Measurements from ENCODE around the gene S100A14. TPM values are rescaled to one million over a fixed set of nuclear protein-coding genes. Genes with fewer than 3 reads are reported as not detected.

S100A14 gene
- total and polyA plus RNA-seq, 12 donors, result 0.32 to 2.2 (median 0.88) TPM; not detected in 7

GRCh38 chr1:153655333-153655732 is 39.2 kb upstream of the S100A14 start:
- Histone ChIP-seq H3K9me3 (replicated peaks in 1 of 3) (no peaks in the 10 kb centered on the region), H3K4me3 (no peak overlapping the region), H3K4me1 (replicated peaks in 1 of 2) (peaks cover 22 to 27% of the 10 kb centered on the region in 2 donors), H3K36me3 (replicated peaks in 1 of 2) (no peaks in the 10 kb centered on the region), H3K27ac (no peak overlapping the region), H3K27me3 (no peaks in the 10 kb centered on the region)
- TF ChIP-seq POLR2A (IDR thresholded peaks at IDR 0.05) (no peak), CTCF (IDR thresholded peaks at IDR 0.05) (no peak)
- DNase-seq, result no peak
- intact Hi-C loops (cut with DNase I), result no loop called here
- WGBS, 4 donors, result 81 to 93% (median 89%) methylated on average over 3 of the region's 3 CpGs

- Histone ChIP-seq H3K27me3 (no peaks in the 10 kb centered on the region), H3K27ac (peak overlapping the region in 4 of 5 donors; percentile 72 to 76 (median 74)), H3K9me3 (replicated peaks in 1 of 3) (no peaks in the 10 kb centered on the region), H3K36me3 (replicated peaks in 1 of 2) (no peaks in the 10 kb centered on the region), H3K4me1 (replicated peaks in 1 of 2) (peaks cover 11 to 14% of the 10 kb centered on the region in 2 donors), H3K4me3 (no peak overlapping the region)
- peak in 2 of 7 donors; percentile 49 to 56 for DNase-seq
- WGBS, 4 donors, result 29 to 53% (median 45%) methylated on average over 2 to 3 of the region's 3 CpGs
- TF ChIP-seq CTCF (IDR thresholded peaks at IDR 0.05) (no peak), POLR2A (IDR thresholded peaks at IDR 0.05) (no peak)
- intact Hi-C loops (cut with DNase I), result no loop called here
Measured at GRCh38 chr1:153652805-153653500, 36.8 kb upstream of the S100A14 start.

- H3K4me3 ChIP-seq, result no peak overlapping the region
- H3K36me3 ChIP-seq (replicated peaks in 1 of 2), result no peaks in the 10 kb centered on the region
- TF ChIP-seq POLR2A (IDR thresholded peaks at IDR 0.05) (no peak), CTCF (IDR thresholded peaks at IDR 0.05) (no peak)
- H3K27me3 ChIP-seq, result no peaks in the 10 kb centered on the region
- H3K9me3 ChIP-seq (replicated peaks in 1 of 3), result no peaks in the 10 kb centered on the region
- no peak for DNase-seq
- H3K4me1 ChIP-seq (replicated peaks in 1 of 2), result peaks cover 9 to 14% of the 10 kb centered on the region in 2 donors
- intact Hi-C loops (cut with DNase I), result no loop called here
- 76 to 96% (median 87%) methylated on average over 1 of the region's 1 CpG for WGBS, 4 donors
- H3K27ac ChIP-seq, result no peak overlapping the region
Measured at GRCh38 chr1:153651771-153652170, 35.6 kb upstream of the S100A14 start.

GRCh38 chr1:153649863-153650235 is 33.7 kb upstream of the S100A14 start:
- whole genome bisulfite sequencing, 4 donors, result 79 to 88% (median 81%) methylated on average over 1 to 2 of the region's 2 CpGs
- Histone ChIP-seq H3K4me1 (replicated peaks in 1 of 2) (peaks cover 9 to 14% of the 10 kb centered on the region in 2 donors), H3K4me3 (no peak overlapping the region), H3K36me3 (replicated peaks in 1 of 2) (peaks cover 0 to 17% of the 10 kb centered on the region in 2 donors), H3K27ac (no peak overlapping the region), H3K27me3 (no peaks in the 10 kb centered on the region), H3K9me3 (replicated peaks in 1 of 3) (no peaks in the 10 kb centered on the region)
- TF ChIP-seq CTCF (IDR thresholded peaks at IDR 0.05) (no peak), POLR2A (IDR thresholded peaks at IDR 0.05) (no peak)
- peak in 1 of 7 donors; percentile 39 for DNase-seq
- intact Hi-C loops (cut with DNase I), result no loop called here

All from adrenal gland (tissue), 12 donors.